HEK293 (cell line): ENCODE data around the gene FNTB.

Experiments used
- CTCF ChIA-PET: fragments of 350-600 bp; formaldehyde crosslinking; extraction: SDS; loops from one replicate; lab custom pipeline; 2021; ENCODE audit warnings: antibody characterized with exemption; lab: Yijun Ruan, JAX
- POLR2A ChIA-PET: fragments of 300-600 bp; formaldehyde crosslinking; extraction: SDS; loops from one replicate; lab custom pipeline; 2020; ENCODE audit warnings: antibody characterized with exemption, inconsistent platforms; lab: Yijun Ruan, JAX
- H3K27ac ChIP-seq: fragments of 200-500 bp; sonication (Bioruptor generic); 2 replicates; pipeline ENCODE4 v1.5.1; 2014; ENCODE audit warnings: low read depth, low read length, control low read depth, inconsistent platforms; ENCODE audit errors: extremely low read depth
- H3K36me3 ChIP-seq, 2 experiments: fragments of 200-500 bp in 1 of 2; sonication (Bioruptor generic) in 1 of 2; 1 replicate in 1 of 2; 2 replicates in 1 of 2; pipeline ENCODE4 v1.5.1; 2014 to 2017; ENCODE audit warnings: inconsistent platforms in 2 of 2, low read length in 2 of 2; ENCODE audit not compliant: control insufficient read depth in 2 of 2, insufficient read depth in 1 of 2
- H3K4me1 ChIP-seq: fragments of 200-500 bp; sonication (Bioruptor generic); 2 replicates; pipeline ENCODE4 v1.5.1; 2014; ENCODE audit warnings: mild to moderate bottlenecking, low read length, inconsistent platforms; ENCODE audit not compliant: control insufficient read depth, insufficient read depth
- H3K4me3 ChIP-seq: 2 replicates; pipeline ENCODE4 v1.5.1; 2011; ENCODE audit warnings: low read depth, mild to moderate bottlenecking, control low read depth, low read length, moderate library complexity
- H3K9me3 ChIP-seq: fragments of 200-500 bp; sonication (Bioruptor generic); 2 replicates; pipeline ENCODE4 v1.5.1; 2014; ENCODE audit warnings: low read depth, low read length, inconsistent platforms; ENCODE audit not compliant: control insufficient read depth, insufficient read depth
- IKZF3 ChIP-seq: fragments of 450-650 bp; IDR thresholded peaks from 2 replicates; pipeline ENCODE4 v1.5.0; 2018; ENCODE audit warnings: missing biosample characterization, mild to moderate bottlenecking, missing genetic modification characterization, moderate library complexity
- SALL2 ChIP-seq: fragments of 450-650 bp; formaldehyde crosslinking; IDR thresholded peaks from 2 replicates; pipeline ENCODE4 v1.5.0; 2017; ENCODE audit warnings: missing biosample characterization, mild to moderate bottlenecking, missing genetic modification characterization, borderline replicate concordance
- SCRT2 ChIP-seq: fragments of 450-650 bp; formaldehyde crosslinking; IDR thresholded peaks from 2 replicates; pipeline ENCODE4 v1.5.1; 2016; ENCODE audit warnings: missing biosample characterization, missing genetic modification characterization
- SP7 ChIP-seq: fragments of 450-650 bp; formaldehyde crosslinking; IDR thresholded peaks from 2 replicates; pipeline ENCODE4 v1.5.1; 2016; ENCODE audit warnings: missing biosample characterization, missing genetic modification characterization
- ZBTB11 ChIP-seq: fragments of 450-650 bp; formaldehyde crosslinking; conservative IDR thresholded peaks from 2 replicates; pipeline ENCODE4 v1.5.1; 2016; ENCODE audit warnings: low read depth, missing biosample characterization, missing genetic modification characterization
- ZBTB6 ChIP-seq: fragments of 450-650 bp; formaldehyde crosslinking; IDR thresholded peaks from 2 replicates; pipeline ENCODE4 v1.5.1; 2017; ENCODE audit warnings: missing biosample characterization, missing genetic modification characterization
- ZFP37 ChIP-seq: fragments of 450-650 bp; formaldehyde crosslinking; IDR thresholded peaks from 2 replicates; pipeline ENCODE4 v1.5.1; 2016; ENCODE audit warnings: missing biosample characterization, missing genetic modification characterization
- ZNF133 ChIP-seq: fragments of 450-650 bp; formaldehyde crosslinking; IDR thresholded peaks from 2 replicates; pipeline ENCODE4 v1.5.1; 2016; ENCODE audit warnings: missing biosample characterization, missing genetic modification characterization
- ZNF280C ChIP-seq: fragments of 450-650 bp; formaldehyde crosslinking; IDR thresholded peaks from 2 replicates; pipeline ENCODE4 v1.5.1; 2016; ENCODE audit warnings: missing biosample characterization, missing genetic modification characterization
- ZNF280D ChIP-seq: fragments of 450-650 bp; formaldehyde crosslinking; IDR thresholded peaks from 2 replicates; pipeline ENCODE4 v1.5.1; 2016; ENCODE audit warnings: missing biosample characterization, missing genetic modification characterization
- ZNF311 ChIP-seq: fragments of 450-650 bp; formaldehyde crosslinking; IDR thresholded peaks from 2 replicates; pipeline ENCODE4 v1.5.1; 2017; ENCODE audit warnings: missing biosample characterization, missing genetic modification characterization, borderline replicate concordance
- ZNF350 ChIP-seq: fragments of 450-650 bp; formaldehyde crosslinking; IDR thresholded peaks from 2 replicates; pipeline ENCODE4 v1.5.0; 2017; ENCODE audit warnings: missing biosample characterization, mild to moderate bottlenecking, missing genetic modification characterization
- ZNF394 ChIP-seq: fragments of 450-650 bp; formaldehyde crosslinking; IDR thresholded peaks from 2 replicates; pipeline ENCODE4 v1.5.1; 2016; ENCODE audit warnings: missing biosample characterization, missing genetic modification characterization, mild to moderate bottlenecking, moderate library complexity, borderline replicate concordance
- ZNF518A ChIP-seq: fragments of 450-650 bp; formaldehyde crosslinking; conservative IDR thresholded peaks from 2 replicates; pipeline ENCODE4 v1.5.1; 2016; ENCODE audit warnings: low read depth, missing biosample characterization, missing genetic modification characterization
- ZSCAN23 ChIP-seq: fragments of 450-650 bp; formaldehyde crosslinking; IDR thresholded peaks from 2 replicates; pipeline ENCODE4 v1.5.1; 2016; ENCODE audit warnings: missing biosample characterization, missing genetic modification characterization

FNTB gene

GRCh38 chr14:64958743-64959142 is 28.0 kb upstream of the FNTB start:
- peak; percentile 71 for TF ChIP-seq SCRT2
- no peak for TF ChIP-seq IKZF3 (tag by site-specific recombination)
- no peak for TF ChIP-seq SALL2 (tag by site-specific recombination)
- TF ChIP-seq ZFP37 = no peak
- no peak for TF ChIP-seq ZBTB6 (tag by site-specific recombination)
- no peak for TF ChIP-seq ZSCAN23
- TF ChIP-seq ZNF311 (tag by site-specific recombination) = no peak
- TF ChIP-seq ZNF394 (tag by site-specific recombination) = no peak
- ChIA-PET CTCF (interaction anchor here (0.6 to 1.1 kb wide), 3 partner anchors 23 to 529 kb away, joined by 3 to 4 read pairs (median 3); no protein-coding TSS in a partner anchor), POLR2A (no interaction called here)
- Histone ChIP-seq H3K36me3 (no peaks in the 10 kb centered on the region; a peak in 1 of 3 replicates), H3K9me3 (no peaks in the 10 kb centered on the region), H3K4me1 (no peaks in the 10 kb centered on the region), H3K4me3 (no peak overlapping the region), H3K27ac (no peak overlapping the region)

GRCh38 chr14:64960762-64961276 is 25.9 kb upstream of the FNTB start:
- Histone ChIP-seq H3K36me3 (no peaks in the 10 kb centered on the region; a peak in 1 of 3 replicates), H3K9me3 (no peaks in the 10 kb centered on the region), H3K4me3 (no peak overlapping the region), H3K27ac (no peak overlapping the region), H3K4me1 (no peaks in the 10 kb centered on the region)
- no peak for TF ChIP-seq ZNF350 (tag by site-specific recombination)
- no peak for TF ChIP-seq SP7
- TF ChIP-seq ZNF280D (tag by site-specific recombination) = no peak
- ChIA-PET POLR2A (no interaction called here), CTCF (interaction anchor here (0.6 to 1.6 kb wide), 4 partner anchors 10 to 316 kb away, joined by 3 to 5 read pairs (median 3); partner anchors contain the start of gene GPX2)

- H3K27ac ChIP-seq = no peak overlapping the region
- no peaks in the 10 kb centered on the region for H3K9me3 ChIP-seq
- TF ChIP-seq ZNF133 (tag by site-specific recombination) (no peak), ZNF518A (tag by site-specific recombination) (no peak), ZBTB11 (tag by site-specific recombination) (no peak), ZNF280C (tag by site-specific recombination) (no peak)
- H3K4me1 ChIP-seq = no peaks in the 10 kb centered on the region
- ChIA-PET POLR2A (interaction anchor here (0.6 kb wide), 1 partner anchor 77 kb away, joined by 3 read pairs; no protein-coding TSS in a partner anchor), CTCF (interaction anchor here (0.7 to 0.8 kb wide), 2 partner anchors 10 to 116 kb away, joined by 3 read pairs; no protein-coding TSS in a partner anchor)
- no peak overlapping the region for H3K4me3 ChIP-seq
- H3K36me3 ChIP-seq = no peaks in the 10 kb centered on the region
These were observed 23.1 kb upstream of the FNTB start for GRCh38 chr14:64963611-64964010.
